MM.1S (cell line): ENCODE data around the gene SEL1L.
A peak's percentile ranks its signal among the peaks of the same experiment; 100 is the strongest.

Experiments
- DNase-seq: peaks from one replicate; pipeline ENCODE4 v3.0.0-alpha.2; 2015
- H2AFZ ChIP-seq: fragments of 300-600 bp; sonication (generic); 2 replicates; pipeline ENCODE4 v1.6.0; 2016; ENCODE audit warnings: antibody characterized with exemption, low read length
- H3F3A ChIP-seq: fragments of 300-600 bp; sonication (generic); 2 replicates; pipeline ENCODE4 v1.6.1; 2016; ENCODE audit warnings: mild to moderate bottlenecking, antibody characterized with exemption, low read length, moderate library complexity, mixed read lengths; ENCODE audit not compliant: insufficient read depth
- H3K27ac ChIP-seq: fragments of 300-600 bp; sonication (generic); 2 replicates; pipeline ENCODE4 v1.5.1; 2016; ENCODE audit warnings: mild to moderate bottlenecking, low read length
- H3K27me3 ChIP-seq: fragments of 300-600 bp; sonication (generic); replicated peaks from 2 replicates; pipeline ENCODE4 v1.6.0; 2016; ENCODE audit warnings: low read length; ENCODE audit not compliant: insufficient read depth
- H3K36me3 ChIP-seq: fragments of 300-600 bp; sonication (generic); replicated peaks from 2 replicates; pipeline ENCODE4 v1.6.1; 2016; ENCODE audit warnings: mild to moderate bottlenecking, low read length, mixed read lengths; ENCODE audit not compliant: insufficient read depth
- H3K4me1 ChIP-seq: fragments of 300-600 bp; sonication (generic); 2 replicates; pipeline ENCODE4 v1.6.1; 2016; ENCODE audit warnings: low read length, mixed read lengths
- H3K4me2 ChIP-seq: fragments of 300-600 bp; sonication (generic); 2 replicates; pipeline ENCODE4 v1.6.0; 2016; ENCODE audit warnings: low read depth, low read length
- H3K4me3 ChIP-seq: fragments of 300-600 bp; sonication (generic); 2 replicates; pipeline ENCODE4 v1.5.1; 2016; ENCODE audit warnings: low read length, mixed read lengths
- H3K79me2 ChIP-seq: fragments of 300-600 bp; sonication (generic); 2 replicates; pipeline ENCODE4 v1.6.1; 2016; ENCODE audit warnings: mixed run types, low read length, mixed read lengths
- H3K9ac ChIP-seq: fragments of 300-600 bp; sonication (generic); 2 replicates; pipeline ENCODE4 v1.6.1; 2016; ENCODE audit warnings: low read length, mixed read lengths
- H3K9me2 ChIP-seq: fragments of 300-600 bp; sonication (generic); replicated peaks from 2 replicates; pipeline ENCODE4 v1.6.1; 2016; ENCODE audit warnings: mild to moderate bottlenecking, low read length, mixed read lengths; ENCODE audit not compliant: insufficient read depth
- H3K9me3 ChIP-seq: fragments of 300-600 bp; sonication (generic); replicated peaks from 2 replicates; pipeline ENCODE4 v1.6.1; 2016; ENCODE audit warnings: mild to moderate bottlenecking, low read length, mixed read lengths; ENCODE audit not compliant: insufficient read depth
- H4K20me1 ChIP-seq: fragments of 300-600 bp; sonication (generic); 2 replicates; pipeline ENCODE4 v1.6.1; 2016; ENCODE audit warnings: mild to moderate bottlenecking, low read length, moderate library complexity, mixed read lengths; ENCODE audit not compliant: insufficient read depth
- EZH2 ChIP-seq: fragments of 300-600 bp; sonication (generic); optimal IDR thresholded peaks from 2 replicates; pipeline ENCODE3; 2017; ENCODE audit warnings: low read depth, mild to moderate bottlenecking, antibody characterized with exemption, low read length, mixed read lengths
- EZH2phosphoT487 ChIP-seq: fragments of 300-600 bp; sonication (generic); IDR thresholded peaks from 2 replicates; pipeline ENCODE4 v1.6.1; 2018; ENCODE audit warnings: antibody characterized with exemption, low read length
- TF ChIP-seq, protein P1 (sequence below): fragments of 300-600 bp; sonication (generic); IDR thresholded peaks from 2 replicates; pipeline ENCODE4 v1.5.1; 2016; ENCODE audit warnings: antibody characterized with exemption, low read length, mixed read lengths

Gene SEL1L

GRCh38 chr14:81529391-81529790 is 4.3 kb downstream of the SEL1L start:
- Histone ChIP-seq H3K4me3 (peak overlapping the region; percentile 92), H4K20me1 (no peaks in the 10 kb centered on the region), H3K9ac (peak overlapping the region; percentile 92), H3K27me3 (no peaks in the 10 kb centered on the region), H3F3A (peaks cover 47% of the 10 kb centered on the region), H2AFZ (no peak overlapping the region), H3K79me2 (peaks cover 92% of the 10 kb centered on the region), H3K27ac (peak overlapping the region; percentile 97), H3K4me2 (peak overlapping the region; percentile 69), H3K4me1 (peaks cover 25% of the 10 kb centered on the region; the same call in 1 of the 2 replicates), H3K36me3 (peaks cover 6% of the 10 kb centered on the region; the same call in 1 of the 2 replicates), H3K9me2 (no peaks in the 10 kb centered on the region), H3K9me3 (no peaks in the 10 kb centered on the region)
- no peak for TF ChIP-seq EZH2
- TF ChIP-seq EZH2phosphoT487 = no peak
- TF ChIP-seq, protein P1, sequence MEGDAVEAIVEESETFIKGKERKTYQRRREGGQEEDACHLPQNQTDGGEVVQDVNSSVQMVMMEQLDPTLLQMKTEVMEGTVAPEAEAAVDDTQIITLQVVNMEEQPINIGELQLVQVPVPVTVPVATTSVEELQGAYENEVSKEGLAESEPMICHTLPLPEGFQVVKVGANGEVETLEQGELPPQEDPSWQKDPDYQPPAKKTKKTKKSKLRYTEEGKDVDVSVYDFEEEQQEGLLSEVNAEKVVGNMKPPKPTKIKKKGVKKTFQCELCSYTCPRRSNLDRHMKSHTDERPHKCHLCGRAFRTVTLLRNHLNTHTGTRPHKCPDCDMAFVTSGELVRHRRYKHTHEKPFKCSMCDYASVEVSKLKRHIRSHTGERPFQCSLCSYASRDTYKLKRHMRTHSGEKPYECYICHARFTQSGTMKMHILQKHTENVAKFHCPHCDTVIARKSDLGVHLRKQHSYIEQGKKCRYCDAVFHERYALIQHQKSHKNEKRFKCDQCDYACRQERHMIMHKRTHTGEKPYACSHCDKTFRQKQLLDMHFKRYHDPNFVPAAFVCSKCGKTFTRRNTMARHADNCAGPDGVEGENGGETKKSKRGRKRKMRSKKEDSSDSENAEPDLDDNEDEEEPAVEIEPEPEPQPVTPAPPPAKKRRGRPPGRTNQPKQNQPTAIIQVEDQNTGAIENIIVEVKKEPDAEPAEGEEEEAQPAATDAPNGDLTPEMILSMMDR = no peak
- DNase-seq = no peak

DNA sequence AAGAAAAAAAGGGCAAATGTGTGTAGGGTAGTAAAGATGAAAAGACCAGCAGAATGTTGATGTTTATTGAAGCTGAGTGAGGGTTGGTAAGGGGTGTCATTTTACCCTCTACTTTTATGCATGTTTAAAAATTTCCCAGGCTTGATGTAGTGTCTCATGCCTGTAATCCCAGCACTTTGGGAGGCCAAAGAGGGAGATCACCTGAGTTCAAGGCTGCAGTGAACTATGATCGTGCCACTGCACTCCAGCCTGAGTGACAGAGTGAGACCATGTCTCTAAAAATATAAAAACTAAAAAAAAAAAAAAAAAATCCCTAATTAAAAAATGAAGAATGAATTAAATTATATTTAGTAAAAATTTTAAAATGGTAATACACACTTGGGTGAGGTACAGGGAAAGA is 8.5 kb downstream of the SEL1L start:
- H3K9me3 ChIP-seq = no peaks in the 10 kb centered on the region
- no peak overlapping the region for H3K9ac ChIP-seq
- no peaks in the 10 kb centered on the region for H3K9me2 ChIP-seq
- no peaks in the 10 kb centered on the region for H4K20me1 ChIP-seq
- no peak overlapping the region for H3K4me3 ChIP-seq
- DNase-seq = no peak
- TF ChIP-seq EZH2phosphoT487 = no peak
- TF ChIP-seq EZH2 = no peak
- TF ChIP-seq, protein P1 = no peak
- H3K4me1 ChIP-seq = peaks cover 41% of the 10 kb centered on the region; the same call in 1 of the 2 replicates
- peaks cover 6% of the 10 kb centered on the region; the same call in 1 of the 2 replicates for H3K36me3 ChIP-seq
- H2AFZ ChIP-seq = no peak overlapping the region
- no peak overlapping the region for H3K4me2 ChIP-seq
- peaks cover 25% of the 10 kb centered on the region for H3F3A ChIP-seq
- H3K27ac ChIP-seq = no peak overlapping the region
- peaks cover 97% of the 10 kb centered on the region for H3K79me2 ChIP-seq
- H3K27me3 ChIP-seq = no peaks in the 10 kb centered on the region

DNA sequence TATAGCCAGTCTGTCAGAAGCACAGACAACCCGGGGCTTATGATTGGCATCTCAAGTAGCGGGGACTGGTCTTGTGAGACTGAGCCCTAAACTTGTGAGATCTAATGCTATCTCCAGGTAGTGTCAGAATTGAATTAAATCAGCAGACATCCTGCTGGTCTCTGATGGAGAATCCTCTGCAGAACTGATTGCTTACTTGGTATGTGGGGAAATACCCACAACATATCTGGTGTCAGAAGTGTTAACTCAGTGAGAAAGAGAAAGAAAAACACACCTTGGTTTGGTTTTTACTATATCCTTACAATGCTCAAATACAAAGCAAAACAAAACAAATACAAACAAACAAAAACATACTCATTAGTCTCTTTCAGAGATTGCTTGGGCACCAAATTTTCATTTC is 10.0 kb downstream of the SEL1L start:
- Histone ChIP-seq H3K36me3 (peaks cover 6% of the 10 kb centered on the region; the same call in 1 of the 2 replicates), H3K9me3 (no peaks in the 10 kb centered on the region), H3K4me2 (no peak overlapping the region), H2AFZ (no peak overlapping the region), H3K27me3 (no peaks in the 10 kb centered on the region), H4K20me1 (no peaks in the 10 kb centered on the region), H3K27ac (no peak overlapping the region), H3K9me2 (no peaks in the 10 kb centered on the region), H3K79me2 (peaks cover 97% of the 10 kb centered on the region), H3F3A (peaks cover 11% of the 10 kb centered on the region), H3K4me1 (peaks cover 45% of the 10 kb centered on the region; the same call in 1 of the 2 replicates), H3K4me3 (no peak overlapping the region), H3K9ac (no peak overlapping the region)
- no peak for DNase-seq
- TF ChIP-seq EZH2 (no peak), EZH2phosphoT487 (no peak)
- TF ChIP-seq, protein P1 = no peak
